ENCODE data around the gene UQCC3. TPM values are rescaled to one million over a fixed set of nuclear protein-coding genes. Genes with fewer than 3 reads are reported as not detected.
A peak's percentile ranks its signal among the peaks of the same experiment; 100 is the strongest.

The UQCC3 gene
- total and polyA plus RNA-seq, 10 of the 15 experiments (the other 5 are each of a cell fraction or from before 2014, with no cell fraction given), result 1.3 to 20.5 (median 8.2) TPM

GRCh38 chr11:62678770-62679696 is 7.6 kb downstream of the UQCC3 start, which contains the start of gene UBXN1 (continued):
- TF ChIP-seq YBX1 (IDR thresholded peaks at IDR 0.05) (no peak), NFXL1 (IDR thresholded peaks at IDR 0.05; ENCODE audit: borderline replicate concordance) (no peak), ZNF687 (IDR thresholded peaks at IDR 0.05) (peak; percentile 29; the same call in 1 of the 2 replicates), TCF7 (IDR thresholded peaks at IDR 0.05; ENCODE audit: borderline replicate concordance) (no peak), NFIC (IDR thresholded peaks at IDR 0.05; ENCODE audit: low read depth, low read length) (0 out of 2 replicates have a peak, but pooled peaks have one; percentile 25), HDAC6 (IDR thresholded peaks at IDR 0.05; ENCODE audit: unreplicated experiment) (no peak), ZNF384 (IDR thresholded peaks at IDR 0.05; ENCODE audit: borderline replicate concordance, low read depth, low read length) (no peak), NR2C2 (IDR thresholded peaks at IDR 0.05; ENCODE audit: borderline replicate concordance, control insufficient read depth, insufficient read length, low read depth) (no peak)
